Stimulated activated naive CD4-positive, alpha-beta T cell treated with Interleukin-2 at 50 U/mL for 16 hours (primary cell): ENCODE measurements around the gene CMIP.

Source experiments
- DNase-seq: peaks from one replicate; lab custom pipeline; 2025; lab: John Stamatoyannopoulos, UW

Gene CMIP

DNA sequence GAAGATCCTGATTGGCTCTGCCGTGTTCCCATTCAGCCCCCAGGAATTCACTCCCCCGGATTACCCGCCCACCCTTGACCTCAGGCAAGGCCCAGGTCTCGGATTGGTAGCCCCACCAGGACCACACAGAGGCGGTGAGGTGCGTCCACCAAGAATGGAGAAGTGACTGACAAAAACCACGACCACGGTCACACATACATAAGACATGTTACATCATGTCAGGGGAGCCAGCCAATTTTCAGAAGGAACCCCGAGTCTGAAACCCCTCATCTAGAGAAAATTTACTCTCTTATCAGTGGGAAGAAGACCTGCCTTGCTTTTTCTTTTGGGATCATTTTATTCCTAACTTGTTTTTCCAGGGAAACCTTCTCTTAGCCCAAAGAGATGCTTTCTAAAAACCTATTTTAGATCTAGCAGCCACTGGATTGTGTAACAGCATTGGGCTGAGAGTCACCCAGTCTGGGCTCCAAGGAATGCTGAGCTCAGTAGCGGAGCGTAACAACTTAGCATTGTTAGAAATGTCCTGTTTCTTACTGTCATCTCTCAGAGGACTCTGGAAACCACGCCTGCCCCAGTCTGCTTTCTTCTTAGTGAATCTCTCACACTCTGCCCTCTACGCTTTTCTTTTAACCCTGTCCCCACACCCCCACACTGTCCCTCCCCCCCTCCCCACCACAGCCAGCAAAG lies 164.1 kb downstream of the CMIP start:
- DNase-seq = no peak

DNA sequence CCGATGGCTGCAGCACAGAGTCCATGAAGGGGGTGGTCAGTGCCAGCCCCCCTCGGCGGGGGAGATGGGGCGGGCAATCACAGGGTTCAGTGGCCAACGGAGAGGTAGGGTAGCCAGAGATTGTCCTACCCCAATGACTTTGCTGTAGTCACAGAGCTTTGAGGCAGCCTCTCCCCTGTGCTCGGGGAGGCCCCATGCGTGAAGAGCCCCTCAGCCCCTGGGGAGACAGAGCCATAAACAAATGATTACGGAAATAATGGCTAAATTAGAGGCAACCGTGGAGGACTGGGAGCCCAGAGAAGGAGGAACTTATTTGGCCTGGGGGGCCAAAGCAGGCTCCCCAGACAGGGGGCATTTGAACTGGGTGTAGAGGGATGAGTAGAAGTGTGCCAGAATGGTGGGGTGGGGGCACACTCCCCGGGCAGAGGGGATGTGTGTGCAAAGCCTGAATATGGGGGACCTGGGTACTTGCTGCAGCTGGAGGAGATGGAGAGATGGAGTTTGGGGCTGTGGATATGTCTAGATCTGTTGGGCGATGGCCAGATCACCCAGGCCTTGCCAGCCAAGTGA lies 164.8 kb downstream of the CMIP start:
- DNase-seq = no peak

DNA sequence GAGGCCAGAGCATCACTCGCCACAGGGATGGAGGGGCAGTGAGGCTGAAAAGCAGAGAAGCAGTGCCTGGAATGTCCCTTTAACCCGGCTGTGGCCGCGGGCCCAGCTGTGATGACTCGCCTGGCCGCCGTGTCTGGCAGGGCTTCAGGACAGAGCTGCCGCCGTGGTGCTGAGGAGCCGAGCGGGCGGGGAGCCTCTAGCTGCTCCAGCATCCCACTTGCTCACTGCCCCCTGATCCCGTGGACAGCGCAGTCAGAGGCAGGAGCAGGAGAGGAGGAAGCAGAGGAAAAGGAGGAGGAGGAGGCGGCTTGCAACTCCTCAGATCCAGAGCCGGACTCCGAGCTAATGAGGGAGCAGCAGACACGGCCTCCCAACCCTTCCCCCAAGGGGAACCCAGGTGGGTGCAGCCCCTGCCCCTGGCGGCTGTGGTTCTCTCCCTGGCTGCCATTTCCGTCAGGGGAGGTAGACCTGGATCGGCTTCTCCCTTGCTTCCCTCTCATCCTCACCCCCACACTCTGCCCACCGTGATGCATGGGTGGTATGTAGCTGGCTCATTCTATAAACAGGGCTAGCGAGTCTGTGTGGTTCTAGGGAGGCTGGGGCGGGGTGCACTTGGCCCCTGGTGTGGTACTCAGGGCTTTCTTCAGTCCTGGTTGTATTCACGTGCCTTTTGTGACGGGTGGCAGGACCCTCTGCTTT lies 165.7 kb downstream of the CMIP start:
- DNase-seq = no peak

DNA sequence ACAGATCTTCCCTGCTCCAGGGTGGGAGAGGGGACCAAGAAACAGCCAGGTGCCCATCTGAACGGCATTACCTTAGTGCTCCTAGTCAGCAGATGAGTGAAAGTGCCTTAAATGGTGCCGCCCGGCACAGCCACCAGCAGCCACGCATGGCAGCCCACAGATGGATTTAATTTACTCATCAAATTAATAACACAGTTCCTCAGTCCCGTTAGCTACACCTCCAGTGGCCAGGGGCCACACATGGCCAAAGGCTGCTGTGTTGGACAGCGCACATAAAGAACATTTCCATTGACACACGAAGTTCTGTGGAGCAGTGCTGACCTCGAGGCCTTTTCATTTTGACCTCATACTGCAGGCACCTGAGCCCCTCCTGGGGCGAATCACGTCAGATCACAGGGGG lies 166.3 kb downstream of the CMIP start:
- no peak for DNase-seq

DNA sequence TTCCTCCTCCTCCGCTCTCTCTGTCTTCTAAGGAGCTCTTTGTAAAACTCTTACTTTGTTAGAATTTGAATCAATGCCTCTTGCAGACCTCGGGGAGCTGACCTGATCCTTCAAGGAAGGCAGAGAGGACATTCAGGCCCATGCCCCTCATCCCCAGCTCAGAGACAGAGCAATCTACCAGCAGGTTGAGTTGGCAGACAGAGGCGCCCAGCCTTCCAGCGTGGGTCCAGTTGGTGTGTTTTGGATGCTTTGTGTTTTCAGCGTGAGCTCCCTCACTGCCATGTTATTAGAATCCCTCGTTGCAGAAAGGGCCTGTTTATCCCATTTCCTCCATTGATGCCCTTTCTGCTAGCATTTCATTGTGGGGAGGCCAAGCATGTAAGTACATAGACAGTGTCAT lies 167.1 kb downstream of the CMIP start:
- no peak for DNase-seq

DNA sequence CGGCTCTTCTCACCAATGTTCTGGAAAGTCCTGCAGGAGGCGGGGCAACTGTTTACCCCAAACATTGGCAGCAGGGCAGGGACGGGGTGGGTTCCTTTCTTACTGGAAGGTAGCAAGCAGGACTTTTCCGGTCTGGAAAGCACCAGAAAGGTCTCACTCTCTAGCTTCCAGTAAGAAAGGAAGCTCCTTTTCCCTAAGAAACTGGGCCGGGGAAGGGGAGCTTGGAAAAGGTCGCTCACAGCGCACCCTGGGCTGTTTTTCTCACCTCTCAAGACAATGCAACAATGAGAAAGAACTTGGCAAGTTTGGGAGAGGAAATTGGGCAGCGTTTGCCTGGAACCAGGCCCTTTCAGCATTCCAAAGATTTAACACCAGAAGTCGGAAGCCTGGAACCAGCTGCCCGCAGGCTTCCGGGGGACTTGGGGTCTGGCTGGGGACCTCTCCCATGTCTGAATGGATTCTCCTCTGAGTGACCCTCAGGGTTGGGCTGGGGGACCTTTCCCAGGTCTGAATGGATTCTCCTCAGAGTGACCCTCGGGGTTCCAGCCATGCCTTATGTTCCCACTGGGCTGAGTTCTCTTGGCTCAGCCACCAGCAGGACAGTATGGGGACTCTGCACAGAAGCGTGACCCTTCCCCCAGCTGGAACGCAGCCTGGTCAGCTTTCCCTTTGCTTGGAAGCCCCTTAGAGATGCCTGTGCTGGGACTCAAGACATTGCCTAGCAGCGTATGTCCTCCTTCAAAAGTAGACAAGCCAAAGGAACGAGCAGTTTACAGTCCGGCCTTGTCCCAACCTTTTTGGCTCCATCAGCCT lies 167.9 kb downstream of the CMIP start:
- no peak for DNase-seq

DNA sequence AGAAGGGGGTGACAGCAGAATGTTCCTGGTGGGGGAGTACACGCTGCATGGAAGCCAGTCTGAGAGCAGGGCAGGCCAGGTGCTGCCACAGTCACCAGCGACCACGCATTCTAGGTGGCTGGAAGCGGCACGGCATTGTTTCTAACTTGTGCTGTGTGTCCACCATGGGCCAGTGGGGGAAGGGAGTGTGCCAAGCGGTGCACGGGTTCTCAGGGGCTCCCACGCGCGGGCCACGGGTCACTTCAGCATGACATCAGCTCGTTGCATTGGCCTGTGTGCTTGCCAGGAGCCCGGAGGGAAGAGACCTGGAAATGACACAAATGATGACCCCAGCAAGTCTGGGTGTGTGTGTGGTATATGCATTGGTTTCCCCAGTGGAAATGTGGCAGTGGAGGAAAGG lies 169.6 kb downstream of the CMIP start:
- DNase-seq = no peak

DNA sequence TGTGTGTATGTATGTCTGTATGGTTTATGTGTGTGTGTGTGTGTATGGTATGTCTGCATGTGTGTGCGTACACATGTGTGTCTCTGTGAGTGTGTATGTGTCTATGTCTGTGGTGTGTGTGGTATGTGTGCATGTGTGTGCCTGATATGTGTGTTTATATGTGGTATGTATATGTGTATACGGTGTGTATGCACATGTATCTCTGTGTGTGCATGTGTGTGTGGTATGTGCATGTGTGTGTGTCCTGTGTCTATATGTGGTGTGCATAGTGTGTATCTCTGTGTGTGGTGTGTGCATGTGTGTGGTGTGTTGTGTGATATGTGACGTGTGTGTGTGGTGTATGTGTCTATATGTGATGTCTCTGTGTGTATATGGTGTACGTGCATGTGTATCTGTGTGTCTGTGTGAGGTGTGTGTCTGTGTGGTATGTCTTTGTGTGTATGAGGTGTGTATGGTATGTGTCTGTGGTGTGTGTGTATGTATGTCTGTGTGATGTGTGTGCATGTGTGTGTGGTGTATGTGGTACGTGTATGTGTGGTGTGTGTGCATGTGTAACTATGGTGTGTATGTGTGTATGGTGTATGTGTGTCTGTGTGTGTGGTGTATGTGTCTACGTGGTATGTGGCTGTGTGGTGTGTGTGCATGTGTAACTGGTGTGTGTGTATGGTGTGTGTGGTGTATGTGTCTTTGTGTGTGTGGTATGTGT lies 170.2 kb downstream of the CMIP start:
- DNase-seq = no peak

DNA sequence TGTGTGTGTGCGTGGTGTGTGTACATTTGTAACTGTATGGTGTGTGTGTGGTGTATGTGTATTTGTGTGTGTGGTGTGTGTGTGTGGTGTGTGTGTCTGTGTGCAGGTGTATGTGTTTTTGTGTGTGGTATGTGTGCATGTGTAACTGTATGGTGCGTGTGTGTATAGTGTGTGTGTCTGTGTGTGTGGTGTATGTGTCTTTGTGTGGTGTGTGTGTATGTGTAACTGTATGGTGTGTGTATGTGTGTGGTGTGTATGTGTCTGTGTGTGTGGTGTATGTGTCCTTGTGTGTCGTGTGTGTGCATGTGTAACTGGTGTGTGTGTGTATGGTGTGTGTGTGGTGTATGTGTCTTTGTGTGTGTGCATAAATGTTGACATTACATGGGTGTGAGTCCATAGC lies 170.8 kb downstream of the CMIP start:
- DNase-seq = no peak

DNA sequence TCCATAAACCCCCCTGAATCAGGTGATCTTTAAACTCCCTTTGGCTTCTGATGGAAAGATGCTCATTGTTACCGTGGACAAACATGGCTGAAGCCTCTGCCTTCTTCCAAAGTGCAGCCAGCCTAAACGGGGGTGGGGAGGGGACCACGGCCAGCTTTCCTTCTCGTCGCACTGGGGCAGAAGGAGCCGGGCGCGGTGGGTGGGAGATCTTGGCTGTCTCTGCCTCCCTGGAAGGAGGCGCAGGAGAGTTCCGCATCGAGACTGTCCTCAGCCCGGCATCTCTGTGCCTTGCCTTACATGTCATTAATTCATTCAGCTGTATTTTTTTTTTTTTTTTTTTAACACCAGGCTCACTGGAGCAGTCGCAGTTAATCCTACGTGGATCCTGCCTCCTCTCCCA lies 171.2 kb downstream of the CMIP start:
- no peak for DNase-seq

DNA sequence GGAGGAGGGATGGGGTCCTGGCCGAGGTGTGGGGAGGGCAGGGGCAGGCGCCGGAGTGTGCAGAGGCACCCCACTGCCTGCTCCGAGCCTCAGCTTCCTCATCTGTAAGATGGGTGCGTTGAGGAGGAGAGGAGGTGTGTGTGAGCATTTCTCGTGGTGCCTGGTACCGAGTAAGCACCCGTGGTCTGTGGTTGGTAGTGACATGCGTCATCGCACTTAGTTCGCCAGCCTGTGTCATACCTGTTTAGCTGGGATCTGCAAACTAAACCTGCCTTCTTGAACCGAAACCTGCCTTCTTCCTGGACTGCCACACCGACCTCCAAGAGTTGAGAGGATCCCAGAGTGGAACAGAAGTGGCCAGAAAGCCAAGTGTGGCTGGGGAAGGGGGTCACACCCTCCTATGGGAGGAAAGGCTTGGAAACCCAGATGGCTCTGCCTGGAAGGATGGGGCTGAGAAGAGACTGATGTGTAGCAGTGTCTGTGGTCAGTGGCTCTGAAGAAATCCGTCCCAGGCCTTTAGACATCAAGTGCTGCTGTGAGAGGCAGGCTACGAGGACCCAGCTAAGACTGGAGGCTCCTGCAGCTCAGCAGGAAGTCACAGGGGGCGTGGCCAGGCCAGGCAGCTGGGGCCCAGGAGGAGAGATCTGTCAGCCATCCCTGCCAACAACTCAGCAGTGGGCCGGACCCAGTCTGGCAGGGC lies 171.9 kb downstream of the CMIP start:
- peak; percentile 75 for DNase-seq

DNA sequence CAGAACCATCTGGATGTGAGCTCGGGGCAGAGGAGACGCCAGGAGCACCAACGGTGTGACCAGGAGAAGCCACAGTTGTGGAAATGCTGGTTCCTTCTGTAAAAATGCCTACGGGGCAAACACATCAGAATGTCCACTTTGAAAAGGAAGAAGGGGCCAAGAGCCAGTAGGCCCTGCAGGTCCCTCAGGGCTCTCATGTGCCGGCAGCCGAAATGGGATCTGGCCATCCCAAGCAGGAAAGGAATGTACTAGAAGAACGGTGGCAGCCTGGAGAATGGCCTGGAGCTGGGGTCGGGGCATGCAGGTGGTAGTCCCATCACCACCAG lies 172.4 kb downstream of the CMIP start:
- DNase-seq = no peak

DNA sequence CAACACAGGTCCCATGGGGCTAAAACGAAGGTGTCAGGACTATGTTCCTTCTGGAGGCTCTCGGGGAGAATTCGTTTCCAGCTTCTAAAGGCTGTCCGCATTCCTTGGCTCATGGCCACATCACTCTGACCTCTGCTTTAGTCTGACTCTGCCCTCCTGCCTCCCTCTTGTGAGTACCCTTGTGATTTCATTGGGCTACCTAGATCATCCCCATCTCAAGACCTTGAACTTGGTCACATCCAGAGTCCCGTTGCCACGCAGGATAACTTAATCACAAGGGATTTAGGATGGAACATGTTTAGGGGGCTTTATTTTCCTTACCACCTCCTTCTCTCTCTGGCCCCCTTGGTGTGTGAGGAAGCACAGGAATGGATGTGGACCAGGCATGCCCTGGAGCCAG lies 173.6 kb downstream of the CMIP start:
- DNase-seq = no peak

DNA sequence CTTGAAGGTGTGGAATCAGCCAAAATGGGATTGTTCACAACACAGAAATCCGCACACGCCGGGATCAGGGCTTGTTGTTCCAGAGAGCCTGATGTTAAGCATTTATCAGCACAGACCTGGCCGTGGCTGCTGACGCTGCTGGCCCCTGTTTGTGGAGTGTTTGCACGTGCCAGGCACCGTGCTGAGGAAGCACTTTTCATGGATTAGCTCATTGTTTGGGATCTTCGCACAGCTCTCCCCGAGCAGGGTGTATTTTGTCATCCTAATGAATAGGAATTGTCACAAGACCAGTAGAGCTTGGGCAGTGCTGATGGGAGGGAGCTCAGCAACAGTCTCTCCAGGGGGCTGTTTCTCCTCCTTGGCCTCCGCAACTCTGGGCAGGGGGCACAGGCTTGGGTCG lies 174.1 kb downstream of the CMIP start:
- DNase-seq = no peak

DNA sequence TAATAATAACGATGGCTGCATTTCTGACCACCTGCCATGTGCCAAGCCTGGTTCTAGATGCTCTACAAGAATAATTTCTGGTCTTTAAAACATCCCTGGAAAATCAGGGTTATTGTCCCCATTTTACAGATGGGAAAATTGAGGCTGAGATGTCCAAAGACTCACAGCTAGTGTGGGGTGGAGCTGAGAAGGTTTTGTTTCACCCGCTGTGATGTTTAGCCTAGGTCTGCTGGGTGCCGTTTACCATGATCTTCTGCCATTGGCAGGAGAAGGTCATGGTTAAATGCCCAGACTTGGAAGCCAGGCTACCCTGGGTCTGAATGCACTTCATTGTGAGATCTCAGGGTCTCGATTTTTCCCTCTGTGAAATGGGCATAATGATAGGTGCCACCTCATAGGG lies 175.4 kb downstream of the CMIP start:
- DNase-seq = no peak

DNA sequence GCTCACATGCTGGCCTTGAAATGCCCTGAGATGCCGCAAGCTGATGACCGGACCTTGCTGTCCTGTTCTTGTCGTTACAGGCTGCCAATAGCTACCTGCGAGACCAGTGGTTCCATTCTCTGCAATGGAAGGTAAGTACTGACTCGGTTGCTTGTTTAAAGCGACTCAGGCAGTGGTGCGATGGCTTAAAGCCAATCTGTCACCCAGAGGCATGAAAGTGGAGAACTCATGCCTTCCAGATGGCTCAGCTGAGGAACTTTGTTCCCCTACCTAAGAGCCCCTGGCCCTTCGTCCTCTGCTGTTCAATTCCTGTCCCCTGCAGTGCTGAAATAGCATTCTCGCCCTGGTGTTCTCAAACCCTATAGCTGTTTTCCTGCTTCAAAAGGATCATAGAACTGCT lies 176.2 kb downstream of the CMIP start:
- no peak for DNase-seq

DNA sequence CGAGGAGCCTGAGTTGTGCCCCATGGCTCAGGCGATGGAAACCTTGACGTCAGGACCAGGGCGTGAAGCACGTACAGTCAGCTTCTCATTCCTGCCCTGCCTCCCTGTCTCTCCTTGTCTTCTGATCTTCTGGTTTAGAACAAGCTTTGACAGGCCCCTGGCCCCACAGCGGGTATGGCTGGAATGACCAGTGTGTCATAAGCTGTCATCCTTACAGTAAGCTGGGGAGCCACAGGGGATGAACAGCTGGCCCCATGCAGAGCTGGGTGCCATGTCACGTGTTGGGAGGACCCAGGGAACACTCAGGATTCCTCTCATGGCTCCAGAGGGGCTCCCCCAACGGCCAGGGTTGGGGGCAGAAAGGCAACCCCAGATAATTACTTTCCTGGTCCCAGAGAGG lies 176.9 kb downstream of the CMIP start:
- DNase-seq = no peak

DNA sequence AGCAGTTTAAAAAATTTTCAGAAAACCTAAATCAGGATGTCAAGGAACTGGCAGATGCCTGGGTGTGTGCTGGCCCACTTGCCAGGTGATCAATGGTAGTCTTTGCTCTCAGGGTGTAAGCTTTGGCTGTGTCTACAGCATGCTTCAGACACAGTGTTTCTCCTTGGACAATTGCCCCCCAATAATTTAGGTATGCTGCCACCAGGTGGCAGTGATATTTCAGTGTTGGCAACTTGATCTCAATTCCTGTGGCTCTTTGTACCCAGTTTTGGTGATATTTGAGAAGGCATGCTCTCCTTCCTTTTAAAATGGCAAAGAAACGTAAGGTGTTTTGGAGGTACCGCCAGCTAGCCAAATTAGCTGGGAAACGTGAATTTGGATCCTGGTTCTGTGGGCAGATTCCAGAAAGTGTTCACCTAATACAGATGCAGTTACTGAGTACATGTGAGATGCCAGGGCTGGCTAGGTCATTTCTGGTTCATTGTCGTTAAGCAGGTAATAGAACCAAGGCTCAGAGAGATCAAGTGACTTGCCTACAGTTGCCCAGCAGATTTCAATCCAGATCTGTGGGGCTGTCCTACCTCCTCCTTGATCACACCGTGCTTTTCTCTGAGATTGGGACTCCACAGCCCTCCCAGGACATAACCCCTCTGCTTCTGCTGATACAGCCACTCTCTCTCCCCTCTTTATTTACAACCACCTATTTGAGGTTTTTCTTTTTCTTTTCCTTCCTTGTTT lies 178.9 kb downstream of the CMIP start:
- DNase-seq = peak; percentile 6

DNA sequence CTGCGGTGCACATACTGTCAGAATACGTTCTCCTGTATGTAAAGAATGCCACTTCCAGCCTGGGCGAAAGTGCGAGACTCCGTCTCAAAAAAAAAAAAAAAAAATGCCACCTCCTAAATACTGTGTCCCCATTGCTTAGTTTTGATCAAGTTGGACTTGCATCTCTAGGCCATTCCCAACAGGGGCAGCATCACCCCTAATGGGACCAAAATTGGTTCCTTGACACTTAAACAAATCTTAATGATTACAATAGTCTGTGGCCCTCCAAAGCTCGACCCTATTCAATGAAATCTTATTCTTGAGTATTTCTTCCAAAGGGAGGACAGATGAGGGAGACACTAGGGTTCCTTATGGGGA lies 179.8 kb downstream of the CMIP start:
- no peak for DNase-seq

DNA sequence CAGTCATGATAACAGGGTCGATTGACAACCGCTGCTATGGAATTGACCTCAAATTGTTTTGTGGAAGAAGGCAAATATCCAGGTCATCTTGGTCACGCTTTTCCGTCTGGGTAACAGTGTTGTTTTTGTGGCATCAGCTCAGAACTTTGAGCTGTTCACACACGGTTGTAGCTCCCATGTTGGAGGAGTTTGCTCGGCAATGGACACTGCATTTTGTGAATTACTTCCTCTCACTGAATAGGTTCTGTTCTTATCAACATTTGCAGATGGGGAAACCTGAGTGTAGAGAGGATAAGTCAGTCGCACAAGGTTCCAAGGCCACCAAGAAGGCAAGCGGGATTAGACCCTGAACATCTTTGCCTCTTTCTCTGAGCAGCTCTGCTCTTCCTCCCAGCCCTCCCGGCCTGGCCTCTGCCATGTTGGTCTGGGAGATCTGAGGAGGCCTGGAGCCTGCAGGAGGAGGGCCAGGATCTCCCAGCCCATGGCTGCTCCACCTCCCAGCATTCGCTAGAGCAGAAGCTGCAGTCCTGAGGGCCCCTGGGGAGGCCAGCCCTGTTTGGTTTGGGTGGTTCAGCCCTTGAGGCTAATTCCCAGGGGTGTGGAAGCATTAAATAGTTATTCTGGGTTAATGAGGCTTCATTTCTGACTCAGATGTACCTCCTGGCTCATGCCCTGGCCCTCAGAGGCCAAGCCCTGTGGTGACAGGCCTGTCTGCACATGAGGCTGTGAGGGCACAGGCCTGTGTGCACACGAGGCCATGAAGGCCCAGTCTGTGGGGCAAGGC lies 180.3 kb downstream of the CMIP start:
- no peak for DNase-seq
